ENCODE measurements around the gene ZNF486.
A peak's percentile ranks its signal among the peaks of the same experiment; 100 is the strongest.
"Not testable (repeated sequence)": the region's sequence is repeated elsewhere in the genome, so short reads cannot be mapped to it uniquely, and the experiment has no call there.

ZNF486 gene

GRCh38 chr19:20237773-20238623 lies 71.0 kb downstream of the ZNF486 start:
- DNase-seq (ENCODE audit: low read depth), result peak; percentile 41

GRCh38 chr19:20243629-20244028 lies 76.6 kb downstream of the ZNF486 start:
- no peak overlapping the region for H3K4me3 ChIP-seq (ENCODE audit: control insufficient read depth, low read depth, low read length)
- no peak for DNase-seq (ENCODE audit: low read depth)
- TF ChIP-seq CTCF (IDR thresholded peaks at IDR 0.05; ENCODE audit: control insufficient read depth, insufficient read depth, low read depth, low read length, missing control alignments), result no peak

More at GRCh38 chr19:20237773-20238623, 71.0 kb downstream of the ZNF486 start:
- peak overlapping the region; percentile 94 for H3K4me3 ChIP-seq (ENCODE audit: control insufficient read depth, low read depth, low read length)
- TF ChIP-seq CTCF (IDR thresholded peaks at IDR 0.05; ENCODE audit: control insufficient read depth, insufficient read depth, low read depth, low read length, missing control alignments), result peak; percentile 18

GRCh38 chr19:20244356-20244755 lies 77.3 kb downstream of the ZNF486 start:
- no peak for DNase-seq (ENCODE audit: low read depth)
- TF ChIP-seq CTCF (IDR thresholded peaks at IDR 0.05; ENCODE audit: control insufficient read depth, insufficient read depth, low read depth, low read length, missing control alignments), result no peak
- H3K4me3 ChIP-seq (ENCODE audit: control insufficient read depth, low read depth, low read length), result no peak overlapping the region

GRCh38 chr19:20245309-20245708 lies 78.3 kb downstream of the ZNF486 start:
- no peak overlapping the region for H3K4me3 ChIP-seq (ENCODE audit: control insufficient read depth, low read depth, low read length)
- no peak for DNase-seq (ENCODE audit: low read depth)
- TF ChIP-seq CTCF (IDR thresholded peaks at IDR 0.05; ENCODE audit: control insufficient read depth, insufficient read depth, low read depth, low read length, missing control alignments), result no peak

- DNase-seq (ENCODE audit: low read depth), result no peak
- TF ChIP-seq CTCF (IDR thresholded peaks at IDR 0.05; ENCODE audit: control insufficient read depth, insufficient read depth, low read depth, low read length, missing control alignments), result peak; percentile 51
- H3K4me3 ChIP-seq (ENCODE audit: control insufficient read depth, low read depth, low read length), result no peak overlapping the region
These were observed 80.1 kb downstream of the ZNF486 start for GRCh38 chr19:20247016-20247683.

- not testable (repeated sequence) for DNase-seq (ENCODE audit: low read depth); H3K4me3 ChIP-seq (ENCODE audit: control insufficient read depth, low read depth, low read length)
These were observed 81.2 kb downstream of the ZNF486 start for GRCh38 chr19:20248258-20248657.
